Kidney (tissue), 14 donors: ENCODE measurements around the gene ZNF614. TPM values are rescaled to one million over a fixed set of nuclear protein-coding genes. Genes with fewer than 3 reads are reported as not detected.
A peak's percentile ranks its signal among the peaks of the same experiment; 100 is the strongest.

ENCODE experiments used
- DNase-seq, 5 donors: peaks; one replicate each; pipeline ENCODE4 v3.0.0-alpha.2; 2013 to 2020
- FAIRE-seq: peaks from 2 replicates; lab custom pipeline; 2012; peaks lifted over from hg19 to GRCh38; lab: Jason Lieb, UNC
- H3K27ac ChIP-seq, 2 donors: one replicate each; pipeline ENCODE4 v1.7.0; 2013; ENCODE audit warnings: low read depth in 2 of 2, low read length in 2 of 2, inconsistent platforms in 1 of 2
- H3K27me3 ChIP-seq: one replicate; pipeline ENCODE4 v1.7.1; 2013; ENCODE audit warnings: low read length, inconsistent platforms; ENCODE audit not compliant: control insufficient read depth, insufficient read depth
- H3K36me3 ChIP-seq, 3 donors: one replicate each; pipeline versions ENCODE4 v1.7.0 to v1.7.1; 2013; ENCODE audit warnings: low read length in 3 of 3, control low read depth in 1 of 3, inconsistent platforms in 1 of 3; ENCODE audit not compliant: insufficient read depth in 3 of 3, control insufficient read depth in 2 of 3
- H3K4me1 ChIP-seq, 3 donors: one replicate each; pipeline versions ENCODE4 v1.7.0 to v1.7.1; 2013; ENCODE audit warnings: low read length in 3 of 3, inconsistent platforms in 1 of 3, low read depth in 1 of 3; ENCODE audit not compliant: control insufficient read depth in 2 of 3, insufficient read depth in 2 of 3
- H3K4me3 ChIP-seq, 3 donors: one replicate each; pipeline versions ENCODE4 v1.7.0 to v1.8.1; 2013; ENCODE audit warnings: low read length in 3 of 3, control low read depth in 1 of 3, inconsistent platforms in 1 of 3
- H3K9ac ChIP-seq, 3 donors: one replicate each; pipeline versions ENCODE4 v1.7.0 to v1.7.1; 2013; ENCODE audit warnings: low read length in 3 of 3, control low read depth in 1 of 3, inconsistent platforms in 1 of 3
- H3K9me3 ChIP-seq, 3 donors: one replicate each; pipeline versions ENCODE4 v1.7.0 to v1.7.1; 2013; ENCODE audit warnings: low read length in 3 of 3, control low read depth in 1 of 3, inconsistent platforms in 1 of 3; ENCODE audit not compliant: control insufficient read depth in 2 of 3, insufficient read depth in 1 of 3
- CTCF ChIP-seq: IDR thresholded peaks from 3 replicates; pipeline ENCODE4 v1.5.1; 2012; ENCODE audit warnings: mild to moderate bottlenecking, moderate library complexity, borderline replicate concordance; ENCODE audit not compliant: insufficient read depth; ENCODE audit errors: extremely low read depth
- intact Hi-C: fragments of 100-400 bp; cut with DNase I; formaldehyde crosslinking; loops from one replicate; pipeline ENCODE4 v1.11.1; 2022
- polyA plus RNA-seq: library from polyadenylated mRNA; stranded (reverse); fragments of 350-450 nt; fragmentation: Illumina TruSeq; extraction: RNeasy Lipid Tissue Mini Kit (QIAGEN cat#74804); gene quantifications from one replicate; pipeline ENCODE4 v1.2.3, GENCODE V29; 2014; ENCODE audit warnings: low read depth, low replicate concordance; ENCODE audit not compliant: insufficient read depth
- total RNA-seq: library from RNA; stranded (reverse); fragmentation: NEBNext Ultra II Directional; extraction: Animal tissue kit (Norgen Biotek cat#: 25700); gene quantifications from one replicate; pipeline ENCODE4 v1.2.1, GENCODE V29; 2021
- donor health status: control.
- donor health status: control.
- donor health status: control.
- donor health status: control.
- donor health status: control.
- donor health status: DM: yes; HTN: yes; CAD: no.
- donor health status: Normal renal cell carcinoma (clear cell type).

The ZNF614 gene
- total and polyA plus RNA-seq, 2 donors from 2014 or later = 3.0 to 9.4 TPM

GRCh38 chr19:52007451-52007805, 20.8 kb downstream of the ZNF614 start:
- Histone ChIP-seq H3K27ac (peak overlapping the region; percentile 85 to 88), H3K4me1 (peaks cover 0 to 3% (median 3%) of the 10 kb centered on the region in 3 donors), H3K4me3 (peak overlapping the region; percentile 99 to 100 (median 99)), H3K9me3 (peaks cover 0 to 3% (median 0%) of the 10 kb centered on the region in 3 donors), H3K27me3 (no peaks in the 10 kb centered on the region), H3K36me3 (peaks cover 2 to 8% (median 4%) of the 10 kb centered on the region in 3 donors), H3K9ac (peak overlapping the region; percentile 77 to 99 (median 88))
- FAIRE-seq = no peak
- no peak for TF ChIP-seq CTCF
- intact Hi-C loops = no loop called here
- peak in 2 of 5 donors; percentile 51 to 77 for DNase-seq

GRCh38 chr19:51994048-51994644, 34.0 kb downstream of the ZNF614 start:
- peak overlapping the region in 2 of 3 donors; percentile 26 to 31 for H3K4me3 ChIP-seq
- H3K9ac ChIP-seq = no peak overlapping the region
- DNase-seq = no peak
- FAIRE-seq = no peak
- no peak overlapping the region for H3K27ac ChIP-seq
- H3K27me3 ChIP-seq = no peaks in the 10 kb centered on the region
- H3K9me3 ChIP-seq = peaks cover 16 to 59% (median 34%) of the 10 kb centered on the region in 3 donors
- H3K4me1 ChIP-seq = no peaks in the 10 kb centered on the region
- no peak for TF ChIP-seq CTCF
- peaks cover 24 to 51% (median 33%) of the 10 kb centered on the region in 3 donors for H3K36me3 ChIP-seq
- intact Hi-C loops = no loop called here

GRCh38 chr19:51993422-51993821, 34.8 kb downstream of the ZNF614 start:
- Histone ChIP-seq H3K4me1 (no peaks in the 10 kb centered on the region), H3K36me3 (peaks cover 21 to 44% (median 29%) of the 10 kb centered on the region in 3 donors), H3K9ac (no peak overlapping the region), H3K27me3 (no peaks in the 10 kb centered on the region), H3K9me3 (peaks cover 16 to 61% (median 34%) of the 10 kb centered on the region in 3 donors), H3K27ac (no peak overlapping the region), H3K4me3 (peak overlapping the region in 2 of 3 donors; percentile 2 to 31)
- DNase-seq (no peak), FAIRE-seq (no peak)
- TF ChIP-seq CTCF = no peak
- intact Hi-C loops = no loop called here
